Left forelimb (tissue), 1 donor: ENCODE data around the gene ISM1.

ENCODE experiments used
- DNase-seq: peaks from one replicate; pipeline ENCODE4 v3.0.0-alpha.2; 2018; ENCODE audit warnings: low spot score

ISM1 gene

GRCh38 chr20:13283869-13284829 lies 63.1 kb downstream of the ISM1 start:
- DNase-seq = no peak

- DNase-seq = no peak
Measured at GRCh38 chr20:13284830-13285229, 63.8 kb downstream of the ISM1 start.

- DNase-seq = no peak
Measured at GRCh38 chr20:13285408-13285807, 64.3 kb downstream of the ISM1 start.

- no peak for DNase-seq
Measured at GRCh38 chr20:13286052-13286451, 65.0 kb downstream of the ISM1 start.

GRCh38 chr20:13286607-13287006 lies 65.5 kb downstream of the ISM1 start:
- DNase-seq = no peak

GRCh38 chr20:13288357-13288756 lies 67.3 kb downstream of the ISM1 start:
- no peak for DNase-seq

GRCh38 chr20:13289031-13289430 lies 68.0 kb downstream of the ISM1 start:
- no peak for DNase-seq

GRCh38 chr20:13290724-13291123 lies 69.7 kb downstream of the ISM1 start:
- DNase-seq = no peak

- DNase-seq = no peak
Measured at GRCh38 chr20:13291157-13291556, 70.1 kb downstream of the ISM1 start.

GRCh38 chr20:13292201-13292885 lies 71.3 kb downstream of the ISM1 start:
- DNase-seq = no peak

- DNase-seq = no peak
Measured at GRCh38 chr20:13294522-13294921, 73.4 kb downstream of the ISM1 start.

- no peak for DNase-seq
Measured at GRCh38 chr20:13295637-13296036, 74.6 kb downstream of the ISM1 start.

GRCh38 chr20:13296070-13296469 lies 75.0 kb downstream of the ISM1 start:
- DNase-seq = no peak

- DNase-seq = no peak
Measured at GRCh38 chr20:13297147-13297899, 76.2 kb downstream of the ISM1 start.

- DNase-seq = no peak
Measured at GRCh38 chr20:13298692-13299373, 77.8 kb downstream of the ISM1 start.

- DNase-seq = no peak
Measured at GRCh38 chr20:13299401-13299800, 78.3 kb downstream of the ISM1 start.

- no peak for DNase-seq
Measured at GRCh38 chr20:13301596-13301995, 80.5 kb downstream of the ISM1 start.

- no peak for DNase-seq
Measured at GRCh38 chr20:13302647-13303450, 81.8 kb downstream of the ISM1 start.

GRCh38 chr20:13305284-13305683 lies 84.2 kb downstream of the ISM1 start:
- DNase-seq = no peak

GRCh38 chr20:13307562-13308163 lies 86.6 kb downstream of the ISM1 start:
- no peak for DNase-seq

GRCh38 chr20:13312300-13312699 lies 91.2 kb downstream of the ISM1 start:
- DNase-seq = no peak
